ENCODE data around the gene EYS. TPM values are rescaled to one million over a fixed set of nuclear protein-coding genes. Genes with fewer than 3 reads are reported as not detected.

Gene EYS
- total and polyA plus RNA-seq, 2 of the 8 experiments (the other 6 are each of a cell fraction or from before 2014, with no cell fraction given) = 0.05 to 0.13 TPM

- Histone ChIP-seq H2BK15ac (ENCODE audit: low read length) (no peak overlapping the region), H3K23me2 (ENCODE audit: low read depth, low read length) (no peaks in the 10 kb centered on the region), H3K36me3 (ENCODE audit: control insufficient read depth in 2 of 4, insufficient read depth in 4 of 4, low read length in 3 of 4) (no peaks in the 10 kb centered on the region), H2AK5ac (ENCODE audit: low read depth, low read length) (no peak overlapping the region), H3K79me1 (ENCODE audit: low read depth, low read length) (no peaks in the 10 kb centered on the region), H2AFZ (ENCODE audit: low read length) (no peak overlapping the region), H2BK20ac (ENCODE audit: low read length) (no peak overlapping the region), H4K20me1 (replicated peaks in 1 of 2; ENCODE audit: control insufficient read depth in 1 of 2, insufficient read depth in 2 of 2, low read length in 2 of 2) (no peaks in the 10 kb centered on the region), H3K79me2 (ENCODE audit: control insufficient read depth in 1 of 2, insufficient read depth in 2 of 2, low read length in 2 of 2) (no peaks in the 10 kb centered on the region), H3K9me3 (ENCODE audit: insufficient read depth in 2 of 2, low read depth in 1 of 2, low read length in 1 of 2) (no peaks in the 10 kb centered on the region), H3K23ac (ENCODE audit: insufficient read length) (no peak overlapping the region), H2BK5ac (ENCODE audit: low read depth, low read length) (no peak overlapping the region), H3K4me2 (ENCODE audit: insufficient read depth in 1 of 2, low read depth in 2 of 2, low read length in 2 of 2) (no peak overlapping the region), H3K14ac (ENCODE audit: insufficient read length) (no peak overlapping the region), H2BK12ac (ENCODE audit: low read depth, low read length) (no peak overlapping the region), H3K4ac (replicated peaks; ENCODE audit: insufficient read length, low read depth, low read length) (no peak overlapping the region), H3K27me3 (replicated peaks in 1 of 4; ENCODE audit: control insufficient read depth in 3 of 4, extremely low read depth in 1 of 4, insufficient read depth in 3 of 4, low read length in 3 of 4) (peaks cover 0 to 2% (median 0%) of the 10 kb centered on the region in 4 experiments; a peak in 1 of 7 replicates), H3K9ac (replicated peaks in 1 of 4; ENCODE audit: extremely low read depth in 1 of 4, low read depth in 3 of 4, low read length in 3 of 4) (no peak overlapping the region), H3K4me3 (ENCODE audit: extremely low read depth in 1 of 4, insufficient read depth in 2 of 4, low read depth in 3 of 4, low read length in 4 of 4) (no peak overlapping the region), H4K8ac (ENCODE audit: extremely low read depth, insufficient read depth, low read length) (no peak overlapping the region), H3K18ac (ENCODE audit: extremely low read depth, low read length) (no peak overlapping the region), H3K27ac (ENCODE audit: low read depth, low read length) (no peak overlapping the region), H4K91ac (replicated peaks; ENCODE audit: insufficient read length, low read length) (no peak overlapping the region), H2BK120ac (replicated peaks; ENCODE audit: low read depth, low read length) (no peak overlapping the region), H4K5ac (ENCODE audit: insufficient read length, low read depth, low read length) (no peak overlapping the region), H3K4me1 (replicated peaks in 1 of 4; ENCODE audit: control insufficient read depth in 3 of 4, insufficient read depth in 4 of 4, low read length in 3 of 4) (no peaks in the 10 kb centered on the region), H3K56ac (replicated peaks; ENCODE audit: insufficient read length, low read depth, low read length) (no peak overlapping the region)
- CTCF ChIA-PET (ENCODE audit: partially characterized antibody) = no interaction called here
- TF ChIP-seq TEAD4 (IDR thresholded peaks at IDR 0.05; ENCODE audit: low read depth, low read length) (no peak), TCF12 (IDR thresholded peaks at IDR 0.05; ENCODE audit: low read depth, low read length) (no peak), MAFK (IDR thresholded peaks at IDR 0.05; ENCODE audit: low read depth, low read length) (no peak), YY1 (IDR thresholded peaks at IDR 0.05; ENCODE audit: low read depth, low read length) (no peak), RXRA (IDR thresholded peaks at IDR 0.05; ENCODE audit: insufficient read depth, low read depth, low read length) (no peak)
- TF ChIP-seq, protein P1, sequence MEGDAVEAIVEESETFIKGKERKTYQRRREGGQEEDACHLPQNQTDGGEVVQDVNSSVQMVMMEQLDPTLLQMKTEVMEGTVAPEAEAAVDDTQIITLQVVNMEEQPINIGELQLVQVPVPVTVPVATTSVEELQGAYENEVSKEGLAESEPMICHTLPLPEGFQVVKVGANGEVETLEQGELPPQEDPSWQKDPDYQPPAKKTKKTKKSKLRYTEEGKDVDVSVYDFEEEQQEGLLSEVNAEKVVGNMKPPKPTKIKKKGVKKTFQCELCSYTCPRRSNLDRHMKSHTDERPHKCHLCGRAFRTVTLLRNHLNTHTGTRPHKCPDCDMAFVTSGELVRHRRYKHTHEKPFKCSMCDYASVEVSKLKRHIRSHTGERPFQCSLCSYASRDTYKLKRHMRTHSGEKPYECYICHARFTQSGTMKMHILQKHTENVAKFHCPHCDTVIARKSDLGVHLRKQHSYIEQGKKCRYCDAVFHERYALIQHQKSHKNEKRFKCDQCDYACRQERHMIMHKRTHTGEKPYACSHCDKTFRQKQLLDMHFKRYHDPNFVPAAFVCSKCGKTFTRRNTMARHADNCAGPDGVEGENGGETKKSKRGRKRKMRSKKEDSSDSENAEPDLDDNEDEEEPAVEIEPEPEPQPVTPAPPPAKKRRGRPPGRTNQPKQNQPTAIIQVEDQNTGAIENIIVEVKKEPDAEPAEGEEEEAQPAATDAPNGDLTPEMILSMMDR (IDR thresholded peaks at IDR 0.05; ENCODE audit: control extremely low read depth in 1 of 3, insufficient read depth in 1 of 3, low read depth in 1 of 3, low read length in 3 of 3) = no peak
- no peak for FAIRE-seq
- 93 to 100% methylated on average over 1 to 3 of the region's 3 CpGs for WGBS, 2 experiments (ENCODE audit: extremely low coverage in 1 of 2, insufficient coverage in 1 of 2, insufficient read length in 1 of 2, insufficient replicate concordance in 2 of 2, low coverage in 1 of 2, low lambda C conversion rate in 2 of 2, missing lambda C conversion rate in 1 of 2)
- POLR2A ChIA-PET (ENCODE audit: partially characterized antibody) = no interaction called here
- no peak for DNase-seq (ENCODE audit: low read depth in 1 of 2, low spot score in 2 of 2)
These were observed 1844.4 kb downstream of the EYS start for GRCh38 chr6:63862486-63863198.

All from H1 (cell line).